ENCODE data around the gene GALNT1. TPM values are rescaled to one million over a fixed set of nuclear protein-coding genes. Genes with fewer than 3 reads are reported as not detected.

Gene GALNT1
- total RNA-seq, 1 experiment from 2014 or later = 54.7 TPM

GRCh38 chr18:35618696-35619095, 37.2 kb downstream of the GALNT1 start:
- Histone ChIP-seq H3K9ac (ENCODE audit: low read length) (no peak overlapping the region), H3K9me2 (ENCODE audit: insufficient read depth) (no peaks in the 10 kb centered on the region), H3K4me2 (ENCODE audit: low read length) (no peak overlapping the region), H3K4me3 (replicated peaks in 1 of 2; ENCODE audit: low read depth in 1 of 2, low read length in 2 of 2) (no peak overlapping the region), H3K79me2 (ENCODE audit: insufficient read depth, low read length) (peaks cover 14% of the 10 kb centered on the region), H2AFZ (ENCODE audit: low read depth, low read length, poor library complexity, severe bottlenecking) (no peak overlapping the region), H3K27me3 (ENCODE audit: insufficient read depth, low read length) (no peaks in the 10 kb centered on the region), H3K4me1 (ENCODE audit: control insufficient read depth in 1 of 2, insufficient read depth in 2 of 2, low read length in 2 of 2) (peaks cover 2 to 6% of the 10 kb centered on the region in 2 experiments; a peak in 2 of 4 replicates), H3K27ac (ENCODE audit: low read depth, low read length) (no peak overlapping the region), H3K9me3 (ENCODE audit: control insufficient read depth in 1 of 2, insufficient read depth in 1 of 2, low read depth in 1 of 2, low read length in 2 of 2) (no peaks in the 10 kb centered on the region), H3K36me3 (ENCODE audit: control insufficient read depth in 1 of 2, insufficient read depth in 2 of 2, low read length in 2 of 2) (no peaks in the 10 kb centered on the region), H4K20me1 (ENCODE audit: insufficient read depth) (no peaks in the 10 kb centered on the region)
- TF ChIP-seq CEBPB (IDR thresholded peaks at IDR 0.05; ENCODE audit: low read depth) (no peak), ATF3 (IDR thresholded peaks at IDR 0.05) (no peak), REST (IDR thresholded peaks at IDR 0.05; ENCODE audit: low read depth) (no peak), TCF7L2 (IDR thresholded peaks at IDR 0.05; ENCODE audit: borderline replicate concordance, extremely low read depth, insufficient read depth, insufficient read length) (no peak), RAD21 (IDR thresholded peaks at IDR 0.05; ENCODE audit: low read depth) (no peak), FOSL1 (IDR thresholded peaks at IDR 0.05; ENCODE audit: low read depth) (no peak), POLR2A (IDR thresholded peaks at IDR 0.05; ENCODE audit: borderline replicate concordance, extremely low read depth, insufficient read depth, insufficient read length) (no peak), ZFX (IDR thresholded peaks at IDR 0.05) (no peak), SRF (IDR thresholded peaks at IDR 0.05; ENCODE audit: low read depth) (no peak)
- ChIA-PET CTCF (no interaction called here), RAD21 (ENCODE audit: low non-redundant PET in 1 of 2, low total read pairs in 2 of 2, uncharacterized antibody in 2 of 2, unreplicated experiment in 2 of 2) (no interaction called here), POLR2A (no interaction called here)
- DNase-seq (ENCODE audit: low read depth, low spot score) (no peak), ATAC-seq (no peak)
- intact Hi-C loops (cut with micrococcal nuclease) = no loop called here
- no TSS peak for BruUV-seq (replicated peaks)
